HG03095 (cell line): Measurements from ENCODE around the gene EXOSC1.
A peak's percentile ranks its signal among the peaks of the same experiment; 100 is the strongest.
"Not testable (repeated sequence)": the region's sequence is repeated elsewhere in the genome, so short reads cannot be mapped to it uniquely, and the experiment has no call there.

Source experiments
- ATAC-seq: cut with Tn5 transposase; IDR thresholded peaks from one replicate; pipeline ENCODE4 v1.9.1; 2021; ENCODE audit warnings: moderate library complexity; ENCODE audit not compliant: unreplicated experiment

EXOSC1 gene

GRCh38 chr10:97459933-97460332 is 14.1 kb upstream of the EXOSC1 start:
- no peak for ATAC-seq

DNA sequence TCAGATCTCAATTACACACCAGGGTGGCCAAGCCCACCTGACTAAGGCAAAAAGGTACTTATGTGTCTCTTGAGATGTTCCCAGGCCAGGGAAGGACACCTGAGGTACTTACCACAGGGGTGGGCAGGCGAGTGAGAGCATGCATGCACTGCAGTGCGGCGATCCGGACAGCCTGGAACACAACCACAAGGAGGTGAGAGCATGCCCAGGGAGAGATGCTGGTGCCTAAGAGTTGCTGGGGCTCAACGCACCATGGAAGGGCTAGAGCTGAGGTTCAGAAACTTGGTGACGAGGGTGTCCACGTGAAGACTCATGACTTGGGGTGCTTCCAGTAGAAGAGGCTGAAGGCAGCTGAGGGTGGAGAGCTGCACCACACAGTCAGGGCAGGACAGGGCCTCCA is 13.3 kb upstream of the EXOSC1 start:
- ATAC-seq = no peak

DNA sequence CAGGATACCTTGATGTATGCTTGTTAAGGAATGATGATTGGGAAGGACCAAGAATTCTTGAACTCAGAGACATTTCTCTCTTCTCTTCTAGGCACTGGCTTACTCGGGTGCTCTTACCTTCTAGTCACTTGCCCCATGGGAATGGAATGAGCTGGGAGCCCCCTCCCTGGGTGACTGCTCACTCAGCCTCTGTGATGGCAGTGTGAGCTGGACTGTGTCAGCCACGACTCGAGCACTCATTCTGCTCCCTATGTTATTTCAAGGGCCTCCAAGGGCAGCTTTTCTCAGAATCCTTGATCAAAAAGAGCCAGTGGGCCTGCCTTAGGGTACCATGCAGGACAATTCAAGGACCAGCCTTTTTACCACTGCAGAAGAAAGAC is 10.9 kb upstream of the EXOSC1 start:
- ATAC-seq = no peak

DNA sequence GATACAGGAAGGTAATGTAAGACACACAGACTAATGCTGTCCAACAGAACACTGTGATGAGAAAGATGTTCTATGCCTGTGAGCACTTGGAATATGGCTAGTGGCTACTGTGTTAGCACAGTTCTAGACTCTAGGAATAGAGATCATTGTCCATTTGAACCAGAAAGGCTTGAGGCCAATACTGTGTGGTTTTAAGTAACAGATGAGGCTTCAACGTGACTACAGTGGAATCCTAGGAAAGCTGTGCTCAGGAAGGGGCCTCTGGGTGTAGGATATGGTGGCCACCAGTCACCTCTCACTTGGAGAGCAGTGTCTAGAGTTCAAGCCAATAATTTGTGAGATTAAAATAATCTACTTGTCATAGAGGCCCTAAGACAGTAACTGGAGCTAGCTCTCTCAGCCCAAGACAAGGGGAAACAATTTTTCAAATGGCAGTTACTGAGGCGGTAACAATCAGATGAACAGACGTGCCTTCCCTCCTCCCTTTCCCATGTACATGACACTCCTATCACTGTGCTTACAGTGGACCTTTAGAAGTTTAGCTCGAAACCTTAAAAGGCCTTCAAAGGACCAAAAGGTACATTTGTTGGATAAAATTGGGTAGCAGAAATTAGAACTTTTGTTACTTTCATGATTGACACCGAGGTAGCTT is 10.4 kb upstream of the EXOSC1 start:
- no peak for ATAC-seq

- no peak for ATAC-seq
Observed at GRCh38 chr10:97454330-97455036, 8.7 kb upstream of the EXOSC1 start.

- ATAC-seq = no peak
Observed at GRCh38 chr10:97452352-97452751, 6.5 kb upstream of the EXOSC1 start.

- no peak for ATAC-seq
Observed at GRCh38 chr10:97451605-97452004, 5.8 kb upstream of the EXOSC1 start.

DNA sequence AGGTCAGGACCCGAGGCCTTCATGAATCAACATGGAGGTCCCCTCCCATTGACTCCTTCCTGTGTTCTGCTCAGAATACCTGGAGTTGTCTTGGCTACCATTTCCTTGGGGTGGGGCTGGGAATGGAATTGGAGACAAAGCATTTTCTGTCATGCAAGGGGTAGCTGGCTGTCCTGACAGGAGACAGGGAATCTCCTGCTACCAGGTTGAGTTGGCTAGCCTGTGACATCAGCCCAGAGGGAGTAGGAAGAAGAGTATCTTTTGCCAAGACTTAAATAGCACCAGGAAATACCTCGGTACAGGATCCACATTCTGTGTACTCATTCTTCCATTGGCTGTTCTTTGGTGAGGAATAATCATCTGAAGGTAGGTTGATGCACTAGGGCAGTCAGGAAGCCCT is 5.0 kb upstream of the EXOSC1 start:
- ATAC-seq = no peak

DNA sequence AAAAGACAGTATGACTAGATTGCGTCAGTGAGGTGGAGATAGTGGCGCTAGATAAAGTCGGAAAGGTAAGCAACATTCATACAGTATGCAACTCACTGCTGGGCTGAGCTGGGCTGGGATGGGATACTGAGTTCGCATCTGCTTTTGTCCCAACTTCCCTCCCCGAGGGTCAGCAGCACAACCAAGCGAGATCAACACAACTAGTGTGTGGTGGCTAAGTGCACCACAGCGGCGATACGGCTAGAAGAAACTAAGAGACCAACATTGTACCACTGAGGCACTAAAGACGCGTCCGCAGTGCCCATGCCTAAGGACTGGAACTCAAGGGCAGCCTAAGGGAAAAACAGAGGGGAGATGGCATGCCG is 467 bp downstream of the EXOSC1 start:
- no peak for ATAC-seq

DNA sequence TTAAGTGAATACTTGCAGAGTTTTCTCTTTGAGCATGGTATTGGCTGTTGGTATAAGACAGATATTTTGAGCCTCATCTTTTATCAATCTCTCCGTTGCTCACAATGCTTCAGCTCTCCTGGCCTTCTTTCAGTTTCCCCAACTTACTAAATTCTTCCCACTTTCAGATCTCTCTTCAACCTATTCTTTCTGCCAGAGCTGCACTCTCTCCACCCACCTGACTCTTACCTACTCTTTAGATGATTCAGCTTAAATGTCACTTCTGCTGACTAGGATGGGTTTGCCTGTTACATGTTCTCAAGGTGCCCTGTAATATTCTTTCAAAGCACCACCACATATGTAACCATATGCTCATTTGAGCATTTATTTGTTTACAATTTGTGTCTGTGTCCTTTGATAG is 1.6 kb downstream of the EXOSC1 start:
- no peak for ATAC-seq

GRCh38 chr10:97442277-97442676 is 3.5 kb downstream of the EXOSC1 start:
- no peak for ATAC-seq

GRCh38 chr10:97435211-97435610 is 10.6 kb downstream of the EXOSC1 start:
- ATAC-seq = no peak

- ATAC-seq = no peak
Observed at GRCh38 chr10:97434557-97434956, 11.2 kb downstream of the EXOSC1 start.

- ATAC-seq = no peak
Observed at GRCh38 chr10:97434055-97434454, 11.8 kb downstream of the EXOSC1 start.

DNA sequence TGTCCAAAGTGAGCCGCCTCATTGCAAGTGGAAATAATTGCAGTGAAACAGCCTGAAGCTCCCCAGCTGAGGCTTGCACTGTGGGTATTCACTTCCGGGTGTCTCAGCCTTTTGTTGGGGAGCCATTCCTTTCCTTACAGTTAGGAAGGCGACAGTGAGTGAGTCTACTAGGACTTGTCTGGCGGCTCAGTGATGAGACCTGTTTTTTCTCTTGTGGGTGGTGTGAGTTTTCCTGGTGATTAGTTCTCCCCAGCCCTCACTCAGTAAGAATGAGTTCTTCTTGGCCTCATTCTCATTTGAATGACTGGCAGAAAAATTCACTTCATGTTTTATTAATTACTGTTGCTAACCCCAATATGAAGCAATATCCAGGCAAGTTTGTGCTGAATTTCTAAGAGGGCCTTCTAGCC is 17.2 kb downstream of the EXOSC1 start:
- ATAC-seq = no peak

GRCh38 chr10:97427571-97428179 is 18.1 kb downstream of the EXOSC1 start:
- no peak for ATAC-seq

GRCh38 chr10:97426776-97427570 is 18.8 kb downstream of the EXOSC1 start:
- ATAC-seq = no peak

- peak; percentile 77 for ATAC-seq
Observed at GRCh38 chr10:97425964-97426775, 19.6 kb downstream of the EXOSC1 start, which contains the start of gene PGAM1. PGAM1 (plus strand) TSS chr10:97426191; CDS start chr10:97426308, 117 bp downstream.

DNA sequence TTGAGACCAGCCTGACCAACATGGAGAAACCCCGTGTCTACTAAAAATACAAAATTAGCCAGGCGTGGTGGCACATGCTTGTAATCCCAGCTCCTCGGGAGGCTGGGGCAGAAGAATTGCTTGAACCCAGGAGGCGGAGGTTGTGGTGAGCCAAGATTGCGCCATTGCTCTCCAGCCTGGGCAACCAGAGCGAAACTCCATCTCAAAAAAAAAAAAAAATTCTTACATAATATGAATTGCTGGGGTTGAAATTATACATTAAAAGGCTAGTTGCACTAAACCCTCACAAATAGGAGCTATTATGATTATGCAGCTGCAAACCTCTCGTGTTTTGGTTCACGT is 22.1 kb downstream of the EXOSC1 start:
- ATAC-seq = not testable (repeated sequence)

- no peak for ATAC-seq
Observed at GRCh38 chr10:97416565-97416964, 29.2 kb downstream of the EXOSC1 start.

- no peak for ATAC-seq
Observed at GRCh38 chr10:97412891-97413304, 32.9 kb downstream of the EXOSC1 start.
